ENCODE measurements around the gene SLIT3.

DNA sequence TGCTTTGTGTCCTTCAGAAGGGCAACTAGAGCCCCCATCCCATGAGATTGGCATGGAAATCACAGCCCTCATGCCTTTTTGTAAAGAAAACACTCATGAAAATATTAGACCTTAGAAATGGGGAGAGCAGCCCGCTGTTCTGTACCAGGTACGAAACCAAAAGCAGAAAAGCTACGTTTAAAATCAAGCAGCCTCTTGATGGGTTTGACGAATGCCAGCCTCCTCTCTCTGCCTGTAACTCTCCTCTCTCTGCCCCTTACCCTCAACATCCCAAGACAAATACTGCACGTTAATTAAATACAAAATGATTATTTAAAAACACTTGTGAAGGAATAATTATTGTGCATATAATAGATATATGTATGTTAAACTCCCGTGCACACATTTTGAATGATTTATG lies 390.1 kb downstream of the SLIT3 start:
- TF ChIP-seq, protein P1, sequence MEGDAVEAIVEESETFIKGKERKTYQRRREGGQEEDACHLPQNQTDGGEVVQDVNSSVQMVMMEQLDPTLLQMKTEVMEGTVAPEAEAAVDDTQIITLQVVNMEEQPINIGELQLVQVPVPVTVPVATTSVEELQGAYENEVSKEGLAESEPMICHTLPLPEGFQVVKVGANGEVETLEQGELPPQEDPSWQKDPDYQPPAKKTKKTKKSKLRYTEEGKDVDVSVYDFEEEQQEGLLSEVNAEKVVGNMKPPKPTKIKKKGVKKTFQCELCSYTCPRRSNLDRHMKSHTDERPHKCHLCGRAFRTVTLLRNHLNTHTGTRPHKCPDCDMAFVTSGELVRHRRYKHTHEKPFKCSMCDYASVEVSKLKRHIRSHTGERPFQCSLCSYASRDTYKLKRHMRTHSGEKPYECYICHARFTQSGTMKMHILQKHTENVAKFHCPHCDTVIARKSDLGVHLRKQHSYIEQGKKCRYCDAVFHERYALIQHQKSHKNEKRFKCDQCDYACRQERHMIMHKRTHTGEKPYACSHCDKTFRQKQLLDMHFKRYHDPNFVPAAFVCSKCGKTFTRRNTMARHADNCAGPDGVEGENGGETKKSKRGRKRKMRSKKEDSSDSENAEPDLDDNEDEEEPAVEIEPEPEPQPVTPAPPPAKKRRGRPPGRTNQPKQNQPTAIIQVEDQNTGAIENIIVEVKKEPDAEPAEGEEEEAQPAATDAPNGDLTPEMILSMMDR (IDR thresholded peaks at IDR 0.05 in 4 of 5, conservative IDR thresholded peaks at IDR 0.05 in 1 of 5): no peak
- no peak for TF ChIP-seq POLR2A (IDR thresholded peaks at IDR 0.05)

Measured in gastrocnemius medialis (tissue), 4 donors.